Right cardiac atrium (tissue), 5 donors: ENCODE results near the gene VCX2. TPM values are rescaled to one million over a fixed set of nuclear protein-coding genes. Genes with fewer than 3 reads are reported as not detected.
"Not testable (repeated sequence)": the region's sequence is repeated elsewhere in the genome, so short reads cannot be mapped to it uniquely, and the experiment has no call there.

ENCODE experiments used
- ATAC-seq, 2 donors: fragments of 200-7000 bp; cut with Tn5 transposase; one replicate each; pipeline versions ENCODE4 v1.8.0 to v1.9.1; 2020; ENCODE audit warnings: moderate library complexity in 2 of 2, mild to moderate bottlenecking in 1 of 2
- DNase-seq, 3 donors: peaks; one replicate each; pipeline ENCODE4 v3.0.0-alpha.2; 2020
- H3K27ac ChIP-seq: one replicate; pipeline ENCODE4 v1.5.1; 2013; ENCODE audit warnings: mild to moderate bottlenecking, low read length, control low read depth, moderate library complexity
- H3K27me3 ChIP-seq: one replicate; pipeline ENCODE4 v1.6.1; 2013; ENCODE audit not compliant: control insufficient read depth, insufficient read depth
- H3K4me1 ChIP-seq: one replicate; pipeline ENCODE4 v1.6.1; 2013; ENCODE audit warnings: low read length; ENCODE audit not compliant: control insufficient read depth, insufficient read depth
- H3K4me3 ChIP-seq: one replicate; pipeline ENCODE4 v1.5.1; 2013; ENCODE audit warnings: low read length, control low read depth
- H3K9me3 ChIP-seq: one replicate; pipeline ENCODE4 v1.6.1; 2013; ENCODE audit warnings: low read length; ENCODE audit not compliant: control insufficient read depth
- WGBS: extraction: QIAGEN DNeasy Blood & Tissue Kit; methylation state at CpG from one replicate; pipeline ENCODE4 v1.1.7; 2013; 5-methylcytosine and 5-hydroxymethylcytosine counted together
- intact Hi-C, 4 donors: fragments of 100-400 bp; cut with DNase I; formaldehyde crosslinking; loops; one replicate each; pipeline versions ENCODE4 v1.11.0 to v1.14.0; 2022 to 2023
- long read RNA-seq, 4 donors: library from polyadenylated mRNA; unstranded; transcript quantifications; one replicate each; pipeline ENCODE4 v2.0.0, GENCODE V29; 2020 to 2021
- polyA plus RNA-seq: library from polyadenylated mRNA; stranded (reverse); fragments of 200-250 nt; gene quantifications from one replicate; pipeline ENCODE4 v1.2.3, GENCODE V29; 2013
- total RNA-seq, 4 donors: library from RNA; stranded (reverse); fragmentation: NEBNext Ultra II Directional; extraction: Animal tissue kit (Norgen Biotek cat#: 25700); gene quantifications; one replicate each; pipeline ENCODE4 v1.2.1, GENCODE V29; 2021
- donor health status: healthy with polysubstance abuse.
- donor health status: DM: no; HTN: yes; CAD: no.
- donor health status: DM: no; HTN: no; CAD: no.
- donor health status: DM: no; HTN: yes; CAD: no; lungs with severe emphysema.
- donor health status: DM: yes; HTN: yes; CAD: no.

VCX2 gene
- total RNA-seq (not detected), polyA plus RNA-seq (not detected)
- long read RNA-seq, donor 1, result 0 reads
- long read RNA-seq, donor 2, result 0 reads
- long read RNA-seq, donor 3, result 0 reads
- long read RNA-seq, donor 4, result 0 reads

GRCh38 chrX:8171169-8171568 is at the start of gene VCX2:
TSS of gene VCX2 (minus strand) at chrX:8171267. CDS start at chrX:8170643, 624 bp downstream.
- H3K27ac ChIP-seq, ATAC-seq, H3K27me3 ChIP-seq: not testable (repeated sequence)

DNA sequence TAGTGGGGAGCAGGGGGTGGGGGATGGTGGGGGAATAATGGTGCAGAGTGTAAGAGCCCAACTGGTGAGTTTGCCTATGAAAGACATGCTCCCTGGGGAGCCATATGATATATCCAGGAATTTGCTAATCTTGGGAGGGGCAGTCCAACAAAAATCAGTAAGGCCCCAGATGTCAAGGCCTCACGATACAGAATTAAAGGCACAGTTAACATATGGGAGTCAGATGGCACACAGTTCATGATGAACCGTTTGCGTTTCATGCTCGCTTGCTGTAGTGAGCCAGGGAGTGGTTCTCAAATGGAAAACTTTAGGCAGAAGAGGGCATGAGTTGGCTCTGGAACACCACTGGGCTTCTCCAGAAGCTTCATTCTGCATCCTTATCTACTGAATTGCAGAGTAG is 33.9 kb upstream of the VCX2 start:
- Histone ChIP-seq H3K4me3 (no peak overlapping the region), H3K4me1 (no peaks in the 10 kb centered on the region), H3K27ac (no peak overlapping the region), H3K27me3 (no peaks in the 10 kb centered on the region), H3K9me3 (no peaks in the 10 kb centered on the region)
- intact Hi-C loops, result no loop called here
- DNase-seq, result no peak
- 88% methylated on average over 4 of the region's 4 CpGs for WGBS
- ATAC-seq, result no peak

More at GRCh38 chrX:8171169-8171568, at the start of gene VCX2:
- DNase-seq, H3K9me3 ChIP-seq, H3K4me1 ChIP-seq, intact Hi-C loops, H3K4me3 ChIP-seq: not testable (repeated sequence)
- 78% methylated on average over 3 of the region's 3 CpGs for WGBS

GRCh38 chrX:8204169-8204935 is 33.3 kb upstream of the VCX2 start:
- Histone ChIP-seq H3K9me3 (no peaks in the 10 kb centered on the region), H3K4me1 (no peaks in the 10 kb centered on the region), H3K27ac (no peak overlapping the region), H3K27me3 (no peaks in the 10 kb centered on the region), H3K4me3 (no peak overlapping the region)
- WGBS, result 91% methylated on average over 6 of the region's 6 CpGs
- DNase-seq (no peak), ATAC-seq (no peak)
- intact Hi-C loops, result no loop called here

DNA sequence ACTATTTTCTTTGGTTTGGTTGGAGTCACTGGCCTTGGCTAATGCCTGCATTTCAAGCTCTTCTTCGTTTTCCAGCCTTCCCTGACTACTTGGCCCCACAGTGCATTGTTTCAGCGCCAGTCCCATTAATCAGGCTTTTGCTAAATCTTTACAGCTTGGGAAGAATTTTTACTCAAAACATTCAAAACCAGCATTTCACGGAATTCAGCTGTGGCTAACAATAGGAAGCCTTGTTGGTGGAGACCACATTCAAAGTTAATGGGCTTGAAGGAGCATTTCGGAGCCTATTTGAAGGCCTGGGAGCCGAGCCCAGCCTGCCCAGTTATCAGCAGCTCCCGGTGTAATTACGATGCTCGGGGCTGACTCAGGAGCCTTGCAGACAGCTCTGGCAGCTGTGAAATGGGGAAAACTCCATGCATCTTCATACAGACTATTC is 30.8 kb upstream of the VCX2 start:
- no peak overlapping the region for H3K4me3 ChIP-seq
- WGBS, result 32% methylated on average over 8 of the region's 8 CpGs
- no peaks in the 10 kb centered on the region for H3K27me3 ChIP-seq
- DNase-seq (peak; percentile 47 to 77 (median 66)), ATAC-seq (peak; percentile 67 to 84)
- H3K9me3 ChIP-seq, result no peaks in the 10 kb centered on the region
- intact Hi-C loops, result no loop called here
- no peaks in the 10 kb centered on the region for H3K4me1 ChIP-seq
- no peak overlapping the region for H3K27ac ChIP-seq

- H3K27me3 ChIP-seq, result no peaks in the 10 kb centered on the region
- 84% methylated on average over 7 of the region's 7 CpGs for whole genome bisulfite sequencing
- intact Hi-C loops, result no loop called here
- H3K27ac ChIP-seq, result no peak overlapping the region
- no peak for ATAC-seq
- H3K4me3 ChIP-seq, result no peak overlapping the region
- no peaks in the 10 kb centered on the region for H3K9me3 ChIP-seq
- no peak for DNase-seq
- H3K4me1 ChIP-seq, result no peaks in the 10 kb centered on the region
These were observed 25.7 kb upstream of the VCX2 start for GRCh38 chrX:8196776-8197175.

DNA sequence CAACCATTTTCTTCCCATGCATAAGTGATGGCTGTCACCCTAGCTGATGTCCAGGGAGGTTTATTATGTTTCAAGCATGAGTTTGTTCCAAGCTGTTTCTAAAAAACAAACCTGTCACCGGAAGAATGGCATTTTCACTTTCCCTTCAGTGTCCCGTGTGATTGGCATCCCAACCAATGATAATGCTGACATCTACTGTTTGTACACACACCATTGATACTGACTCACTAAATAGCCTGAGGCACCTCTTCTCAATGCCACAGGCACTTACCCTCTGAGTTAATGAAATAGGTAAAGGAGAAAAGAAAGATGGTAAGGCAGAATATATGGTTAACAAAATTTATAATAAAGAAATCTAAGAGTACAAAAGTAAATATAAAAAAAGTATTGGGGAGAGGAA is 23.1 kb upstream of the VCX2 start:
- whole genome bisulfite sequencing, result 49% methylated on average over 2 of the region's 2 CpGs
- intact Hi-C loops, result no loop called here

DNA sequence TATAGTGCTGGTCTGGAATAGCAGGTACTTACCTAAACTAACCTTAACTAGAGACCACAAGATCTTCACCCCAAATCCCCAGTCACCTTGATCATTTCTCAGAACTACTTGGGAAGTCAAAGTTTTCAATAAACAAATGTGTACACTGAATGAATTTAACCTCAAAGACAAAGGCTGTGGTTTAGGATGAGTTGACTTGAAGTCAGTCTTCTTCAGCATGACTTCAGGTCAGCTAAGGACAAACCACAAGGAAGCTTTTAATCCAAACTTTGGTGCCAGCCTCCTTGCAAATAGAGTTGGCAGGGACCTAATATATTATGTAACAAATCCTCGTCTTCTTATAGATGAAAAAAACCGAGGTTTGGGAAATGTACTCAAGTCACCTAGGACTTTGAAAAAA is 21.2 kb upstream of the VCX2 start:
- Histone ChIP-seq H3K27me3 (no peaks in the 10 kb centered on the region), H3K27ac (no peak overlapping the region), H3K4me3 (no peak overlapping the region), H3K4me1 (no peaks in the 10 kb centered on the region), H3K9me3 (no peaks in the 10 kb centered on the region)
- no peak for ATAC-seq
- DNase-seq, result no peak
- 86% methylated on average over 2 of the region's 2 CpGs for WGBS
- intact Hi-C loops, result no loop called here

More for the DNA sequence above, 23.1 kb upstream of the VCX2 start:
- no peak for ATAC-seq
- H3K27ac ChIP-seq, result no peak overlapping the region
- no peaks in the 10 kb centered on the region for H3K9me3 ChIP-seq
- no peaks in the 10 kb centered on the region for H3K4me1 ChIP-seq
- no peak overlapping the region for H3K4me3 ChIP-seq
- DNase-seq, result no peak
- H3K27me3 ChIP-seq, result no peaks in the 10 kb centered on the region

DNA sequence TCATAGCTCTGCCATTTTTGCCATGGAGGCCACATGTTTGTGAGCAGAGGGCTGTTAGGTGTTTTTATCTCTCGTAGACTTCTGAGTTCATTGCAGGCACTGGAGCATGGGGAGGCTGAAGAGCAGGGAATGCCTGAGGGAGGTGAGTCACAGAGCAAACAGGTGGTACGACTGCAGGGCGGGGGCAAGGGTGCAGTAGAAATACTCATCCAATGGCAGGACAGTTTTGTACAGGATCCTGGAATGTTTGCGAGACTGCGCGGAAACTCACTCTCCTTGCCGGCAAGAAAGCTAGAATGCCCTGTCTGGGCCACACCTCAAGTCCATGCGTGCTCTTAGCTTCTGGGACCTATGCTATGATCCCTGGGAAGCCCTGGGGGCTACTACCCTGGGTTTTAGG is 20.0 kb upstream of the VCX2 start:
- Histone ChIP-seq H3K4me3 (no peak overlapping the region), H3K9me3 (no peaks in the 10 kb centered on the region), H3K27me3 (no peaks in the 10 kb centered on the region), H3K27ac (no peak overlapping the region), H3K4me1 (no peaks in the 10 kb centered on the region)
- WGBS, result 92% methylated on average over 8 of the region's 8 CpGs
- intact Hi-C loops, result no loop called here
- ATAC-seq, result no peak
- no peak for DNase-seq

DNA sequence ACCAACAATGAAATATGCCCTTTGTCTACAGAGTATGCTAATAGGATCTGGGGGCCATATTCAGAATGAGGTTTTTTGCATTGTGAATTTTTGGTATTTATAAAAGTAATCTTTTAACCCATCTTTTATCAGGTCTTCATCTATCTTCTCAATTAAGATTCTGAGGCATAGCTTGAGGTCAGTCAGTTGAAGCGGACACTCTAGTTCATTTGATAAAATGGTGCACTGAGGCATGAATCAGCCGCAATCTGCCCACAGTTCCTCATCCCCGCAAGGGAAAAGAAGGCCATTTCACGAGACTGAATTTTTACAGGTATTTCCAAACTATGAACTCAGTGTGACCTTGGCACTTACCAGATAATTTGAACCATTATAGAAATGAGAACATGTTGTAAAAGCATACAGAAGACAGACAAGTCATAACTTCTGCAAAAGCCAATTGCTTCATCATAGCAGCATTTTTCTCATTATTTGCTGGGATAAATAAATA is 19.3 kb upstream of the VCX2 start:
- H3K4me1 ChIP-seq, result no peaks in the 10 kb centered on the region
- 95% methylated on average over 4 of the region's 4 CpGs for WGBS
- ATAC-seq (no peak), DNase-seq (no peak)
- no peaks in the 10 kb centered on the region for H3K9me3 ChIP-seq
- H3K4me3 ChIP-seq, result no peak overlapping the region
- H3K27ac ChIP-seq, result no peak overlapping the region
- H3K27me3 ChIP-seq, result no peaks in the 10 kb centered on the region
- intact Hi-C loops, result no loop called here

- Histone ChIP-seq H3K27me3 (no peaks in the 10 kb centered on the region), H3K4me3 (no peak overlapping the region), H3K9me3 (no peaks in the 10 kb centered on the region), H3K27ac (no peak overlapping the region), H3K4me1 (no peaks in the 10 kb centered on the region)
- no peak for ATAC-seq
- 88% methylated on average over 6 of the region's 6 CpGs for WGBS
- no peak for DNase-seq
- intact Hi-C loops, result loop anchor here in 1 of 4 donors (10.0 kb wide), 1 partner anchor 536 kb away; no protein-coding TSS in a partner anchor
These were observed 18.2 kb upstream of the VCX2 start for GRCh38 chrX:8189096-8189830.

GRCh38 chrX:8183346-8183745 is 12.3 kb upstream of the VCX2 start:
- WGBS, result 65% methylated on average over 1 of the region's 1 CpG
- Histone ChIP-seq H3K9me3 (no peaks in the 10 kb centered on the region), H3K27ac (no peak overlapping the region), H3K4me1 (no peaks in the 10 kb centered on the region), H3K4me3 (no peak overlapping the region), H3K27me3 (no peaks in the 10 kb centered on the region)
- ATAC-seq (no peak), DNase-seq (no peak)
- intact Hi-C loops, result loop anchor here in 1 of 4 donors (10.0 kb wide), 1 partner anchor 541 kb away; no protein-coding TSS in a partner anchor
